ENCODE results near the gene AGBL4.

AGBL4 gene

GRCh38 chr1:48492392-48492791 lies 1531.4 kb downstream of the AGBL4 start:
- TF ChIP-seq CTCF (IDR thresholded peaks at IDR 0.05; ENCODE audit: borderline replicate concordance, insufficient read depth, low read depth, low read length) = no peak
- H3K4me3 ChIP-seq (ENCODE audit: low read depth, low read length) = no peak overlapping the region

GRCh38 chr1:48488721-48489120 lies 1535.0 kb downstream of the AGBL4 start:
- no peak for TF ChIP-seq CTCF (IDR thresholded peaks at IDR 0.05; ENCODE audit: borderline replicate concordance, insufficient read depth, low read depth, low read length)
- H3K4me3 ChIP-seq (ENCODE audit: low read depth, low read length) = no peak overlapping the region
